GM23338 (cell line): ENCODE results near the gene FOXO3. TPM values are rescaled to one million over a fixed set of nuclear protein-coding genes. Genes with fewer than 3 reads are reported as not detected.

Experiments
- ATAC-seq: fragments of 200-7000 bp; cut with Tn5 transposase; 3 replicates; pipeline ENCODE4 v1.9.1; 2020
- DNase-seq: peaks from one replicate; pipeline ENCODE4 v3.0.0-alpha.2; 2015; ENCODE audit warnings: low spot score
- H2AFZ ChIP-seq: fragments of 200-600 bp; sonication (generic); 2 replicates; pipeline ENCODE4 v1.8.0; 2016; ENCODE audit warnings: antibody characterized with exemption, mild to moderate bottlenecking, moderate library complexity
- H3F3A ChIP-seq: fragments of 200-600 bp; sonication (generic); replicated peaks from 2 replicates; pipeline ENCODE4 v1.8.0; 2017; ENCODE audit warnings: antibody characterized with exemption, mixed run types, low read depth
- H3K27ac ChIP-seq: fragments of 200-600 bp; sonication (generic); 2 replicates; pipeline ENCODE4 v1.6.1; 2016; ENCODE audit warnings: low read depth
- H3K27me3 ChIP-seq: fragments of 200-600 bp; sonication (generic); 2 replicates; pipeline ENCODE4 v1.8.0; 2016; ENCODE audit warnings: mild to moderate bottlenecking, mixed run types, moderate library complexity; ENCODE audit not compliant: insufficient read depth
- H3K36me3 ChIP-seq: fragments of 200-600 bp; sonication (generic); 2 replicates; pipeline ENCODE4 v1.8.0; 2016; ENCODE audit warnings: mild to moderate bottlenecking; ENCODE audit not compliant: insufficient read depth
- H3K4me1 ChIP-seq: fragments of 200-600 bp; sonication (generic); 2 replicates; pipeline ENCODE4 v1.8.0; 2016; ENCODE audit warnings: mild to moderate bottlenecking, moderate library complexity; ENCODE audit not compliant: insufficient read depth
- H3K4me2 ChIP-seq: fragments of 200-600 bp; sonication (generic); 2 replicates; pipeline ENCODE4 v1.7.1; 2017; ENCODE audit warnings: mixed run types
- H3K4me3 ChIP-seq: fragments of 200-600 bp; sonication (generic); 2 replicates; pipeline ENCODE4 v1.6.1; 2016; ENCODE audit warnings: mixed run types
- H3K79me2 ChIP-seq: fragments of 200-600 bp; sonication (generic); replicated peaks from 2 replicates; pipeline ENCODE4 v1.8.0; 2017; ENCODE audit warnings: mild to moderate bottlenecking; ENCODE audit not compliant: insufficient read depth
- H3K9me2 ChIP-seq: fragments of 200-600 bp; sonication (generic); 2 replicates; pipeline ENCODE4 v1.8.0; 2017; ENCODE audit not compliant: insufficient read depth
- H4K20me1 ChIP-seq: fragments of 200-600 bp; sonication (generic); replicated peaks from 2 replicates; pipeline ENCODE4 v1.8.0; 2017; ENCODE audit warnings: mild to moderate bottlenecking; ENCODE audit not compliant: insufficient read depth
- H3K27ac Mint-ChIP-seq: 2 replicates; pipeline ENCODE4 v1.8.0; 2020; ENCODE audit warnings: inconsistent platforms, mild to moderate bottlenecking, moderate library complexity, mixed read lengths
- H3K27me3 Mint-ChIP-seq: 3 replicates; pipeline ENCODE4 v1.8.0; 2022; ENCODE audit warnings: low read depth, mild to moderate bottlenecking, moderate library complexity, mixed read lengths, inconsistent platforms; ENCODE audit not compliant: insufficient read depth, poor library complexity
- H3K36me3 Mint-ChIP-seq: 3 replicates; pipeline ENCODE4 v1.8.0; 2021; ENCODE audit warnings: low read depth, mild to moderate bottlenecking, inconsistent platforms, moderate library complexity, mixed read lengths
- H3K4me1 Mint-ChIP-seq: 3 replicates; pipeline ENCODE4 v1.8.0; 2020; ENCODE audit warnings: mild to moderate bottlenecking, inconsistent platforms, mixed read lengths
- H3K4me3 Mint-ChIP-seq: 3 replicates; pipeline ENCODE4 v1.8.0; 2021; ENCODE audit warnings: moderate library complexity, mild to moderate bottlenecking, inconsistent platforms, mixed read lengths
- H3K9me3 Mint-ChIP-seq: 3 replicates; pipeline ENCODE4 v1.8.0; 2020; ENCODE audit warnings: moderate library complexity, mild to moderate bottlenecking, inconsistent platforms, mixed read lengths
- CREB1 ChIP-seq: fragments of 250-450 bp; sonication (Bioruptor Pico); IDR thresholded peaks from 2 replicates; pipeline ENCODE4 v1.5.0; 2020; ENCODE audit warnings: low read depth, mild to moderate bottlenecking, moderate library complexity
- EZH2 ChIP-seq: fragments of 200-600 bp; sonication (generic); IDR thresholded peaks from one replicate; pipeline ENCODE4 v1.8.0; 2017; ENCODE audit warnings: antibody characterized with exemption, mild to moderate bottlenecking, low read depth; ENCODE audit not compliant: unreplicated experiment
- EZH2phosphoT487 ChIP-seq: fragments of 200-600 bp; sonication (generic); IDR thresholded peaks from one replicate; pipeline ENCODE4 v1.8.1; 2018; ENCODE audit warnings: antibody characterized with exemption; ENCODE audit not compliant: unreplicated experiment
- JUNB ChIP-seq: IDR thresholded peaks from one replicate; pipeline ENCODE4 v1.6.1; 2016; ENCODE audit warnings: antibody characterized with exemption; ENCODE audit not compliant: unreplicated experiment
- NANOG ChIP-seq: IDR thresholded peaks from 2 replicates; pipeline ENCODE4 v1.6.1; 2016; ENCODE audit warnings: antibody characterized with exemption, borderline replicate concordance
- POLR2AphosphoS5 ChIP-seq: IDR thresholded peaks from 2 replicates; pipeline ENCODE4 v1.6.1; 2016; ENCODE audit warnings: antibody characterized with exemption, low read depth
- STAT1 ChIP-seq: IDR thresholded peaks from one replicate; pipeline ENCODE4 v1.6.1; 2016; ENCODE audit warnings: antibody characterized with exemption; ENCODE audit not compliant: unreplicated experiment
- ZNF114 ChIP-seq: fragments of 250-450 bp; sonication (Bioruptor Pico); IDR thresholded peaks from 2 replicates; pipeline ENCODE4 v1.5.0; 2020; ENCODE audit warnings: mild to moderate bottlenecking, moderate library complexity
- ZNF331 ChIP-seq: fragments of 250-450 bp; sonication (Bioruptor Pico); IDR thresholded peaks from 2 replicates; pipeline ENCODE4 v1.5.0; 2020; ENCODE audit warnings: low read depth, mild to moderate bottlenecking, moderate library complexity
- polyA plus RNA-seq: library from polyadenylated mRNA; unstranded; fragments of >200 nt; fragmentation: Nextera tagmentation; extraction: Ambion mirVana; gene quantifications from 2 replicates; pipeline ENCODE4 v1.2.1, GENCODE V29; 2016
- total RNA-seq: library from RNA; depleted of rRNA; stranded (reverse); fragments of >200 nt; shearing (Covaris generic); gene quantifications from 2 replicates; pipeline ENCODE4 v1.2.3, GENCODE V29; 2014
- TF ChIP-seq, protein P1 (sequence below), 2 experiments: fragments of 200-600 bp in 1 of 2; sonication (generic) in 1 of 2; conservative IDR thresholded peaks; 2 replicates each; pipeline versions ENCODE4 v1.5.1 to v1.6.1; 2016 to 2017; ENCODE audit warnings: antibody characterized with exemption in 2 of 2, low read depth in 2 of 2, mild to moderate bottlenecking in 2 of 2, moderate library complexity in 1 of 2
- TF ChIP-seq, protein P2 (sequence below): IDR thresholded peaks from 2 replicates; pipeline ENCODE4 v1.6.1; 2016; ENCODE audit warnings: antibody characterized with exemption
- TF ChIP-seq, protein P3 (sequence below): IDR thresholded peaks from one replicate; pipeline ENCODE4 v1.6.1; 2018; ENCODE audit warnings: antibody characterized with exemption; ENCODE audit not compliant: unreplicated experiment
- TF ChIP-seq, protein P4 (sequence below): fragments of 250-450 bp; sonication (Bioruptor Pico); IDR thresholded peaks from 2 replicates; pipeline ENCODE4 v1.5.0; 2020; ENCODE audit warnings: mild to moderate bottlenecking, moderate library complexity

The FOXO3 gene
- total and polyA plus RNA-seq, 2 experiments from 2014 or later, result 9.8 to 20.2 TPM

DNA sequence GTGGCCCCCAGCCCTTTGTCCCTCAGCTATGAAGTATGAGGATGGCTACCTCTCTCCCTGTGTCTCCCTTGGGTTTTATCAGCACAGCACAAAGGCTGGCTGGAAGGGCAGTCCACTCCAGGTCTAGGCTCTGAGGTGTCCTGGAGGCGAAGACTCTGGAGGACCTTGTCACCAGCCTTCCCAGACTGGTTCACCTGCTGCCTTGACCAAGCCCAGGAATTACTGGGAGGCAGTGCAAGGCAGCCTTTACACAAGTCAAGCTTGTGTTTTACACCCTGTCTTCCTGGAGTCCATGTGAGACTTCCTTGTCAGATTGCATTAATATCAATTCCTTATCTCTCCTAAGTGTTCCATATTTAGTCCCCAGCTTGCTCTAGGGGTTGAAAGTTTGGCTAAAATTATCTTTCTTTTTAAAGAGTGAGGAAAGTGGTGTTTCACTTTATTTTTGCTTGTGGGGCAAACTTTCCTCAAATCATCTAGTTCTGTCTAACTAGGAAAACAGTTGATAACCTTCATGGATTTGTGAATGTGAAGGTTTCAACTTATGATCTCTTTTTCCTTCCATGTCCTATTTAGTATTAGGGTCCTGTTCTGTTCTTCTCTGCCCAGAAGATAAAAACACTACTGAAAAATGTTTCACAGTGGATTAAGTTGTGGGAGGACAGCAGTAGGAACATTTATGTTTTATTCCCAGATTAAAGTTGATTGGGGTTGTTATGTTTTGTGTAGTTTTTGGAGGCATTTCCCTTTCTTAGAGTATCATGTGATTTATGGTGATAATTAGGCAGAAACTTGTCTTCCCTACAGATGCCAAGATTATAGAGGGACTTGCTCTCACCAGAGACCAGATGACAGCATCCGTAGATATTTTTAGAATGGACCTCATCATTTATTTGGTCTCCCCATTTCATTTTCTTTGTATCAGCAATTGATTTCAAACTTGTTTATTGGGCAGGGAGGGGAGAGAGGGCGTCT is 114.8 kb downstream of the FOXO3 start:
- Histone ChIP-seq H4K20me1 (peaks cover 7% of the 10 kb centered on the region; the same call in 1 of the 2 replicates), H3F3A (no peaks in the 10 kb centered on the region)
- H3K27me3 Mint-ChIP-seq, result peaks cover 2% of the 10 kb centered on the region

More for the DNA sequence above, 114.8 kb downstream of the FOXO3 start:
- Histone ChIP-seq H3K4me2 (no peak overlapping the region), H2AFZ (no peak overlapping the region), H3K9me2 (no peaks in the 10 kb centered on the region), H3K79me2 (peaks cover 45% of the 10 kb centered on the region), H3K27ac (no peak overlapping the region), H3K27me3 (no peaks in the 10 kb centered on the region), H3K4me3 (no peak overlapping the region), H3K4me1 (peaks cover 27% of the 10 kb centered on the region), H3K36me3 (no peaks in the 10 kb centered on the region)
- Mint-ChIP-seq H3K27ac (no peak overlapping the region; the same call in 1 of the 2 replicates), H3K4me1 (peaks cover 57% of the 10 kb centered on the region), H3K9me3 (no peaks in the 10 kb centered on the region), H3K36me3 (peaks cover 2% of the 10 kb centered on the region; the same call in 2 of the 3 replicates), H3K4me3 (no peak overlapping the region)
- TF ChIP-seq, protein P1, sequence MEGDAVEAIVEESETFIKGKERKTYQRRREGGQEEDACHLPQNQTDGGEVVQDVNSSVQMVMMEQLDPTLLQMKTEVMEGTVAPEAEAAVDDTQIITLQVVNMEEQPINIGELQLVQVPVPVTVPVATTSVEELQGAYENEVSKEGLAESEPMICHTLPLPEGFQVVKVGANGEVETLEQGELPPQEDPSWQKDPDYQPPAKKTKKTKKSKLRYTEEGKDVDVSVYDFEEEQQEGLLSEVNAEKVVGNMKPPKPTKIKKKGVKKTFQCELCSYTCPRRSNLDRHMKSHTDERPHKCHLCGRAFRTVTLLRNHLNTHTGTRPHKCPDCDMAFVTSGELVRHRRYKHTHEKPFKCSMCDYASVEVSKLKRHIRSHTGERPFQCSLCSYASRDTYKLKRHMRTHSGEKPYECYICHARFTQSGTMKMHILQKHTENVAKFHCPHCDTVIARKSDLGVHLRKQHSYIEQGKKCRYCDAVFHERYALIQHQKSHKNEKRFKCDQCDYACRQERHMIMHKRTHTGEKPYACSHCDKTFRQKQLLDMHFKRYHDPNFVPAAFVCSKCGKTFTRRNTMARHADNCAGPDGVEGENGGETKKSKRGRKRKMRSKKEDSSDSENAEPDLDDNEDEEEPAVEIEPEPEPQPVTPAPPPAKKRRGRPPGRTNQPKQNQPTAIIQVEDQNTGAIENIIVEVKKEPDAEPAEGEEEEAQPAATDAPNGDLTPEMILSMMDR (conservative IDR thresholded peaks at IDR 0.05; ENCODE audit: low read depth in 2 of 2), result no peak
- TF ChIP-seq POLR2AphosphoS5, result no peak
- no peak for TF ChIP-seq EZH2phosphoT487
- no peak for TF ChIP-seq ZNF114 (CRISPR knock-in tag)
- TF ChIP-seq NANOG, result no peak
- no peak for TF ChIP-seq CREB1 (CRISPR knock-in tag)
- TF ChIP-seq, protein P2, sequence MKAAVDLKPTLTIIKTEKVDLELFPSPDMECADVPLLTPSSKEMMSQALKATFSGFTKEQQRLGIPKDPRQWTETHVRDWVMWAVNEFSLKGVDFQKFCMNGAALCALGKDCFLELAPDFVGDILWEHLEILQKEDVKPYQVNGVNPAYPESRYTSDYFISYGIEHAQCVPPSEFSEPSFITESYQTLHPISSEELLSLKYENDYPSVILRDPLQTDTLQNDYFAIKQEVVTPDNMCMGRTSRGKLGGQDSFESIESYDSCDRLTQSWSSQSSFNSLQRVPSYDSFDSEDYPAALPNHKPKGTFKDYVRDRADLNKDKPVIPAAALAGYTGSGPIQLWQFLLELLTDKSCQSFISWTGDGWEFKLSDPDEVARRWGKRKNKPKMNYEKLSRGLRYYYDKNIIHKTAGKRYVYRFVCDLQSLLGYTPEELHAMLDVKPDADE, result no peak
- TF ChIP-seq, protein P3, sequence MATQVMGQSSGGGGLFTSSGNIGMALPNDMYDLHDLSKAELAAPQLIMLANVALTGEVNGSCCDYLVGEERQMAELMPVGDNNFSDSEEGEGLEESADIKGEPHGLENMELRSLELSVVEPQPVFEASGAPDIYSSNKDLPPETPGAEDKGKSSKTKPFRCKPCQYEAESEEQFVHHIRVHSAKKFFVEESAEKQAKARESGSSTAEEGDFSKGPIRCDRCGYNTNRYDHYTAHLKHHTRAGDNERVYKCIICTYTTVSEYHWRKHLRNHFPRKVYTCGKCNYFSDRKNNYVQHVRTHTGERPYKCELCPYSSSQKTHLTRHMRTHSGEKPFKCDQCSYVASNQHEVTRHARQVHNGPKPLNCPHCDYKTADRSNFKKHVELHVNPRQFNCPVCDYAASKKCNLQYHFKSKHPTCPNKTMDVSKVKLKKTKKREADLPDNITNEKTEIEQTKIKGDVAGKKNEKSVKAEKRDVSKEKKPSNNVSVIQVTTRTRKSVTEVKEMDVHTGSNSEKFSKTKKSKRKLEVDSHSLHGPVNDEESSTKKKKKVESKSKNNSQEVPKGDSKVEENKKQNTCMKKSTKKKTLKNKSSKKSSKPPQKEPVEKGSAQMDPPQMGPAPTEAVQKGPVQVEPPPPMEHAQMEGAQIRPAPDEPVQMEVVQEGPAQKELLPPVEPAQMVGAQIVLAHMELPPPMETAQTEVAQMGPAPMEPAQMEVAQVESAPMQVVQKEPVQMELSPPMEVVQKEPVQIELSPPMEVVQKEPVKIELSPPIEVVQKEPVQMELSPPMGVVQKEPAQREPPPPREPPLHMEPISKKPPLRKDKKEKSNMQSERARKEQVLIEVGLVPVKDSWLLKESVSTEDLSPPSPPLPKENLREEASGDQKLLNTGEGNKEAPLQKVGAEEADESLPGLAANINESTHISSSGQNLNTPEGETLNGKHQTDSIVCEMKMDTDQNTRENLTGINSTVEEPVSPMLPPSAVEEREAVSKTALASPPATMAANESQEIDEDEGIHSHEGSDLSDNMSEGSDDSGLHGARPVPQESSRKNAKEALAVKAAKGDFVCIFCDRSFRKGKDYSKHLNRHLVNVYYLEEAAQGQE, result no peak
- no peak for TF ChIP-seq STAT1
- TF ChIP-seq JUNB, result no peak
- TF ChIP-seq EZH2, result no peak
- no peak for TF ChIP-seq ZNF331 (CRISPR knock-in tag)
- TF ChIP-seq, protein P4, sequence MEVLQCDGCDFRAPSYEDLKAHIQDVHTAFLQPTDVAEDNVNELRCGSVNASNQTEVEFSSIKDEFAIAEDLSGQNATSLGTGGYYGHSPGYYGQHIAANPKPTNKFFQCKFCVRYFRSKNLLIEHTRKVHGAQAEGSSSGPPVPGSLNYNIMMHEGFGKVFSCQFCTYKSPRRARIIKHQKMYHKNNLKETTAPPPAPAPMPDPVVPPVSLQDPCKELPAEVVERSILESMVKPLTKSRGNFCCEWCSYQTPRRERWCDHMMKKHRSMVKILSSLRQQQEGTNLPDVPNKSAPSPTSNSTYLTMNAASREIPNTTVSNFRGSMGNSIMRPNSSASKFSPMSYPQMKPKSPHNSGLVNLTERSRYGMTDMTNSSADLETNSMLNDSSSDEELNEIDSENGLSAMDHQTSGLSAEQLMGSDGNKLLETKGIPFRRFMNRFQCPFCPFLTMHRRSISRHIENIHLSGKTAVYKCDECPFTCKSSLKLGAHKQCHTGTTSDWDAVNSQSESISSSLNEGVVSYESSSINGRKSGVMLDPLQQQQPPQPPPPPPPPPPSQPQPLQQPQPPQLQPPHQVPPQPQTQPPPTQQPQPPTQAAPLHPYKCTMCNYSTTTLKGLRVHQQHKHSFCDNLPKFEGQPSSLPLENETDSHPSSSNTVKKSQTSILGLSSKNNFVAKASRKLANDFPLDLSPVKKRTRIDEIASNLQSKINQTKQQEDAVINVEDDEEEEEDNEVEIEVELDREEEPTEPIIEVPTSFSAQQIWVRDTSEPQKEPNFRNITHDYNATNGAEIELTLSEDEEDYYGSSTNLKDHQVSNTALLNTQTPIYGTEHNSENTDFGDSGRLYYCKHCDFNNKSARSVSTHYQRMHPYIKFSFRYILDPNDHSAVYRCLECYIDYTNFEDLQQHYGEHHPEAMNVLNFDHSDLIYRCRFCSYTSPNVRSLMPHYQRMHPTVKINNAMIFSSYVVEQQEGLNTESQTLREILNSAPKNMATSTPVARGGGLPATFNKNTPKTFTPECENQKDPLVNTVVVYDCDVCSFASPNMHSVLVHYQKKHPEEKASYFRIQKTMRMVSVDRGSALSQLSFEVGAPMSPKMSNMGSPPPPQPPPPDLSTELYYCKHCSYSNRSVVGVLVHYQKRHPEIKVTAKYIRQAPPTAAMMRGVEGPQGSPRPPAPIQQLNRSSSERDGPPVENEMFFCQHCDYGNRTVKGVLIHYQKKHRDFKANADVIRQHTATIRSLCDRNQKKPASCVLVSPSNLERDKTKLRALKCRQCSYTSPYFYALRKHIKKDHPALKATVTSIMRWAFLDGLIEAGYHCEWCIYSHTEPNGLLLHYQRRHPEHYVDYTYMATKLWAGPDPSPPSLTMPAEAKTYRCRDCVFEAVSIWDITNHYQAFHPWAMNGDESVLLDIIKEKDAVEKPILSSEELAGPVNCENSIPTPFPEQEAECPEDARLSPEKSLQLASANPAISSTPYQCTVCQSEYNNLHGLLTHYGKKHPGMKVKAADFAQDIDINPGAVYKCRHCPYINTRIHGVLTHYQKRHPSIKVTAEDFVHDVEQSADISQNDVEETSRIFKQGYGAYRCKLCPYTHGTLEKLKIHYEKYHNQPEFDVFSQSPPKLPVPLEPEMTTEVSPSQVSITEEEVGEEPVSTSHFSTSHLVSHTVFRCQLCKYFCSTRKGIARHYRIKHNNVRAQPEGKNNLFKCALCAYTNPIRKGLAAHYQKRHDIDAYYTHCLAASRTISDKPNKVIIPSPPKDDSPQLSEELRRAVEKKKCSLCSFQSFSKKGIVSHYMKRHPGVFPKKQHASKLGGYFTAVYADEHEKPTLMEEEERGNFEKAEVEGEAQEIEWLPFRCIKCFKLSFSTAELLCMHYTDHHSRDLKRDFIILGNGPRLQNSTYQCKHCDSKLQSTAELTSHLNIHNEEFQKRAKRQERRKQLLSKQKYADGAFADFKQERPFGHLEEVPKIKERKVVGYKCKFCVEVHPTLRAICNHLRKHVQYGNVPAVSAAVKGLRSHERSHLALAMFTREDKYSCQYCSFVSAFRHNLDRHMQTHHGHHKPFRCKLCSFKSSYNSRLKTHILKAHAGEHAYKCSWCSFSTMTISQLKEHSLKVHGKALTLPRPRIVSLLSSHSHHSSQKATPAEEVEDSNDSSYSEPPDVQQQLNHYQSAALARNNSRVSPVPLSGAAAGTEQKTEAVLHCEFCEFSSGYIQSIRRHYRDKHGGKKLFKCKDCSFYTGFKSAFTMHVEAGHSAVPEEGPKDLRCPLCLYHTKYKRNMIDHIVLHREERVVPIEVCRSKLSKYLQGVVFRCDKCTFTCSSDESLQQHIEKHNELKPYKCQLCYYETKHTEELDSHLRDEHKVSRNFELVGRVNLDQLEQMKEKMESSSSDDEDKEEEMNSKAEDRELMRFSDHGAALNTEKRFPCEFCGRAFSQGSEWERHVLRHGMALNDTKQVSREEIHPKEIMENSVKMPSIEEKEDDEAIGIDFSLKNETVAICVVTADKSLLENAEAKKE (CRISPR knock-in tag), result no peak
- no peak for DNase-seq
- ATAC-seq, result no peak
